GM23338 (cell line): ENCODE measurements around the gene GLI3. TPM values are rescaled to one million over a fixed set of nuclear protein-coding genes. Genes with fewer than 3 reads are reported as not detected.

Experiments used
- ATAC-seq: fragments of 200-7000 bp; cut with Tn5 transposase; 3 replicates; pipeline ENCODE4 v1.9.1; 2020
- DNase-seq: peaks from one replicate; pipeline ENCODE4 v3.0.0-alpha.2; 2015; ENCODE audit warnings: low spot score
- H2AFZ ChIP-seq: fragments of 200-600 bp; sonication (generic); 2 replicates; pipeline ENCODE4 v1.8.0; 2016; ENCODE audit warnings: antibody characterized with exemption, mild to moderate bottlenecking, moderate library complexity
- H3F3A ChIP-seq: fragments of 200-600 bp; sonication (generic); replicated peaks from 2 replicates; pipeline ENCODE4 v1.8.0; 2017; ENCODE audit warnings: antibody characterized with exemption, mixed run types, low read depth
- H3K27ac ChIP-seq: fragments of 200-600 bp; sonication (generic); 2 replicates; pipeline ENCODE4 v1.6.1; 2016; ENCODE audit warnings: low read depth
- H3K27me3 ChIP-seq: fragments of 200-600 bp; sonication (generic); 2 replicates; pipeline ENCODE4 v1.8.0; 2016; ENCODE audit warnings: mild to moderate bottlenecking, mixed run types, moderate library complexity; ENCODE audit not compliant: insufficient read depth
- H3K36me3 ChIP-seq: fragments of 200-600 bp; sonication (generic); 2 replicates; pipeline ENCODE4 v1.8.0; 2016; ENCODE audit warnings: mild to moderate bottlenecking; ENCODE audit not compliant: insufficient read depth
- H3K4me1 ChIP-seq: fragments of 200-600 bp; sonication (generic); 2 replicates; pipeline ENCODE4 v1.8.0; 2016; ENCODE audit warnings: mild to moderate bottlenecking, moderate library complexity; ENCODE audit not compliant: insufficient read depth
- H3K4me2 ChIP-seq: fragments of 200-600 bp; sonication (generic); 2 replicates; pipeline ENCODE4 v1.7.1; 2017; ENCODE audit warnings: mixed run types
- H3K4me3 ChIP-seq: fragments of 200-600 bp; sonication (generic); 2 replicates; pipeline ENCODE4 v1.6.1; 2016; ENCODE audit warnings: mixed run types
- H3K79me2 ChIP-seq: fragments of 200-600 bp; sonication (generic); replicated peaks from 2 replicates; pipeline ENCODE4 v1.8.0; 2017; ENCODE audit warnings: mild to moderate bottlenecking; ENCODE audit not compliant: insufficient read depth
- H3K9me2 ChIP-seq: fragments of 200-600 bp; sonication (generic); 2 replicates; pipeline ENCODE4 v1.8.0; 2017; ENCODE audit not compliant: insufficient read depth
- H4K20me1 ChIP-seq: fragments of 200-600 bp; sonication (generic); replicated peaks from 2 replicates; pipeline ENCODE4 v1.8.0; 2017; ENCODE audit warnings: mild to moderate bottlenecking; ENCODE audit not compliant: insufficient read depth
- H3K27ac Mint-ChIP-seq: 2 replicates; pipeline ENCODE4 v1.8.0; 2020; ENCODE audit warnings: inconsistent platforms, mild to moderate bottlenecking, moderate library complexity, mixed read lengths
- H3K27me3 Mint-ChIP-seq: 3 replicates; pipeline ENCODE4 v1.8.0; 2022; ENCODE audit warnings: low read depth, mild to moderate bottlenecking, moderate library complexity, mixed read lengths, inconsistent platforms; ENCODE audit not compliant: insufficient read depth, poor library complexity
- H3K36me3 Mint-ChIP-seq: 3 replicates; pipeline ENCODE4 v1.8.0; 2021; ENCODE audit warnings: low read depth, mild to moderate bottlenecking, inconsistent platforms, moderate library complexity, mixed read lengths
- H3K4me1 Mint-ChIP-seq: 3 replicates; pipeline ENCODE4 v1.8.0; 2020; ENCODE audit warnings: mild to moderate bottlenecking, inconsistent platforms, mixed read lengths
- H3K4me3 Mint-ChIP-seq: 3 replicates; pipeline ENCODE4 v1.8.0; 2021; ENCODE audit warnings: moderate library complexity, mild to moderate bottlenecking, inconsistent platforms, mixed read lengths
- H3K9me3 Mint-ChIP-seq: 3 replicates; pipeline ENCODE4 v1.8.0; 2020; ENCODE audit warnings: moderate library complexity, mild to moderate bottlenecking, inconsistent platforms, mixed read lengths
- CTCF ChIP-seq, 2 experiments: fragments of 200-600 bp in 1 of 2; sonication (generic) in 1 of 2; conservative IDR thresholded peaks; 2 replicates each; pipeline versions ENCODE4 v1.5.1 to v1.6.1; 2016 to 2017; ENCODE audit warnings: antibody characterized with exemption in 2 of 2, low read depth in 2 of 2, mild to moderate bottlenecking in 2 of 2, moderate library complexity in 1 of 2
- JUNB ChIP-seq: IDR thresholded peaks from one replicate; pipeline ENCODE4 v1.6.1; 2016; ENCODE audit warnings: antibody characterized with exemption; ENCODE audit not compliant: unreplicated experiment
- STAT1 ChIP-seq: IDR thresholded peaks from one replicate; pipeline ENCODE4 v1.6.1; 2016; ENCODE audit warnings: antibody characterized with exemption; ENCODE audit not compliant: unreplicated experiment
- ZNF114 ChIP-seq: fragments of 250-450 bp; sonication (Bioruptor Pico); IDR thresholded peaks from 2 replicates; pipeline ENCODE4 v1.5.0; 2020; ENCODE audit warnings: mild to moderate bottlenecking, moderate library complexity
- ZNF462 ChIP-seq: fragments of 250-450 bp; sonication (Bioruptor Pico); IDR thresholded peaks from 2 replicates; pipeline ENCODE4 v1.5.0; 2020; ENCODE audit warnings: mild to moderate bottlenecking, moderate library complexity
- polyA plus RNA-seq: library from polyadenylated mRNA; unstranded; fragments of >200 nt; fragmentation: Nextera tagmentation; extraction: Ambion mirVana; gene quantifications from 2 replicates; pipeline ENCODE4 v1.2.1, GENCODE V29; 2016
- total RNA-seq: library from RNA; depleted of rRNA; stranded (reverse); fragments of >200 nt; shearing (Covaris generic); gene quantifications from 2 replicates; pipeline ENCODE4 v1.2.3, GENCODE V29; 2014

Gene GLI3
- total and polyA plus RNA-seq, 2 experiments from 2014 or later, result 16.1 to 17.9 TPM

GRCh38 chr7:42176724-42177101 is 60.3 kb downstream of the GLI3 start:
- Histone ChIP-seq H3F3A (no peaks in the 10 kb centered on the region), H3K4me3 (no peak overlapping the region), H3K9me2 (no peaks in the 10 kb centered on the region), H3K4me1 (no peaks in the 10 kb centered on the region), H3K79me2 (peaks cover 14% of the 10 kb centered on the region), H3K36me3 (no peaks in the 10 kb centered on the region), H3K27ac (no peak overlapping the region), H4K20me1 (peaks cover 7% of the 10 kb centered on the region), H3K27me3 (no peaks in the 10 kb centered on the region), H2AFZ (no peak overlapping the region), H3K4me2 (no peak overlapping the region)
- Mint-ChIP-seq H3K4me3 (no peak overlapping the region), H3K36me3 (peaks cover 21% of the 10 kb centered on the region), H3K27ac (no peak overlapping the region), H3K4me1 (peaks cover 12% of the 10 kb centered on the region; the same call in 2 of the 3 replicates), H3K9me3 (no peaks in the 10 kb centered on the region), H3K27me3 (peaks cover 4% of the 10 kb centered on the region)
- no peak for DNase-seq
- no peak for ATAC-seq
- TF ChIP-seq ZNF114 (CRISPR knock-in tag), result no peak
- no peak for TF ChIP-seq ZNF462 (CRISPR knock-in tag)
- no peak for TF ChIP-seq CTCF (conservative IDR thresholded peaks at IDR 0.05; ENCODE audit: low read depth in 2 of 2)
- TF ChIP-seq STAT1, result no peak
- no peak for TF ChIP-seq JUNB
